DND-41 (cell line): ENCODE data around the gene KIF3B.

Experiments used
- ATAC-seq: fragments of 200-7000 bp; cut with Tn5 transposase; 3 replicates; pipeline ENCODE4 v1.9.1; 2021; ENCODE audit warnings: low read depth; ENCODE audit not compliant: insufficient read depth
- DNase-seq: peaks from one replicate; pipeline ENCODE4 v3.0.0-alpha.2; 2020
- H2AFZ ChIP-seq: 2 replicates; pipeline ENCODE4 v1.6.0; 2012; ENCODE audit warnings: low read depth, low read length
- H3K27ac ChIP-seq: 2 replicates; pipeline ENCODE4 v1.5.1; 2012; ENCODE audit warnings: low read length, inconsistent platforms
- H3K27me3 ChIP-seq: fragments of 200-600 bp; sonication (generic); 2 replicates; pipeline ENCODE4 v1.6.0; 2012; ENCODE audit warnings: low read length, mild to moderate bottlenecking, inconsistent platforms; ENCODE audit not compliant: insufficient read depth, poor library complexity
- H3K36me3 ChIP-seq: 2 replicates; pipeline ENCODE4 v1.5.1; 2012; ENCODE audit warnings: low read length, inconsistent platforms; ENCODE audit not compliant: insufficient read depth
- H3K4me1 ChIP-seq: 2 replicates; pipeline ENCODE4 v1.5.1; 2012; ENCODE audit warnings: mild to moderate bottlenecking, low read length; ENCODE audit not compliant: insufficient read depth
- H3K4me2 ChIP-seq: 2 replicates; pipeline ENCODE4 v1.6.0; 2012; ENCODE audit warnings: mild to moderate bottlenecking, moderate library complexity, low read length, inconsistent platforms; ENCODE audit not compliant: insufficient read depth
- H3K4me3 ChIP-seq, 2 experiments: fragments of 200-600 bp in 1 of 2; shearing (Covaris generic) in 1 of 2; 2 replicates each; pipeline ENCODE4 v1.5.1; 2012 to 2016; ENCODE audit warnings: inconsistent platforms in 2 of 2, low read length in 2 of 2, mild to moderate bottlenecking in 2 of 2, low read depth in 1 of 2, moderate library complexity in 1 of 2
- H3K79me2 ChIP-seq: 2 replicates; pipeline ENCODE4 v1.6.0; 2012; ENCODE audit warnings: low read length, inconsistent platforms; ENCODE audit not compliant: insufficient read depth
- H3K9ac ChIP-seq: 2 replicates; pipeline ENCODE4 v1.6.0; 2012; ENCODE audit warnings: low read depth, mild to moderate bottlenecking, inconsistent platforms, low read length, moderate library complexity
- H3K9me3 ChIP-seq: 2 replicates; pipeline ENCODE4 v1.5.1; 2012; ENCODE audit warnings: low read length, moderate library complexity, mild to moderate bottlenecking, inconsistent platforms; ENCODE audit not compliant: insufficient read depth, severe bottlenecking
- H4K20me1 ChIP-seq: 2 replicates; pipeline ENCODE4 v1.6.0; 2012; ENCODE audit warnings: low read length; ENCODE audit not compliant: insufficient read depth
- CTCF ChIP-seq: IDR thresholded peaks from 2 replicates; pipeline ENCODE4 v1.5.1; 2012; ENCODE audit warnings: borderline replicate concordance, low read length, moderate library complexity, mild to moderate bottlenecking; ENCODE audit not compliant: poor library complexity, severe bottlenecking; ENCODE audit errors: extremely low read depth
- EZH2 ChIP-seq: IDR thresholded peaks from 3 replicates; pipeline ENCODE4 v1.6.1; 2012; ENCODE audit warnings: borderline replicate concordance, low read depth, mild to moderate bottlenecking, moderate library complexity, low read length, inconsistent platforms; ENCODE audit not compliant: severe bottlenecking

The KIF3B gene

DNA sequence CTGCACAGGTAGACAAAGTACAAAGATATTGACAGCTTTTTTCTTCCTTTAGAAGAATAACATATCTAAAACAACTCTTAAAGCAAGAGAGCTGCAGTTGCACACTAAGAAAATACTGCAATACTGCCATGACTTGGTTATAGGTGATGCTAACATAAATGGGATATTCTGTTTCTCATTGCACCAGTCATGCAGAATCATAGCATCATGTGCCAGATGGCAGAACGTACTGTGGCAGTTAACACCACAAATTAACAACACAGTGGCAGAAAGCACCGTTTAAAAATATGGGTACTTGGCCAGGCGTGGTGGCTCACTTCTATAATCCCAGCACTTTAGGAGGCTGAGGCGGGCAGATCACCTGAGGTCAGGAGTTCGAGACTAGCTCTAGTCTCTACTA, 88.1 kb downstream of the KIF3B start:
- H3K27me3 ChIP-seq = no peaks in the 10 kb centered on the region
- no peak overlapping the region for H3K9ac ChIP-seq
- peaks cover 84% of the 10 kb centered on the region for H4K20me1 ChIP-seq
- TF ChIP-seq CTCF (no peak), EZH2 (no peak)
- DNase-seq (no peak), ATAC-seq (no peak)
- peaks cover 100% of the 10 kb centered on the region for H3K79me2 ChIP-seq
- H3K4me3 ChIP-seq = no peak overlapping the region
- peaks cover 32% of the 10 kb centered on the region for H3K4me1 ChIP-seq
- H3K36me3 ChIP-seq = peaks cover 64% of the 10 kb centered on the region
- H2AFZ ChIP-seq = no peak overlapping the region
- H3K27ac ChIP-seq = no peak overlapping the region
- no peak overlapping the region for H3K4me2 ChIP-seq
- H3K9me3 ChIP-seq = no peaks in the 10 kb centered on the region

GRCh38 chr20:32366380-32366779, 88.9 kb downstream of the KIF3B start:
- no peak for DNase-seq
- Histone ChIP-seq H3K4me1 (peaks cover 24% of the 10 kb centered on the region), H3K79me2 (peaks cover 100% of the 10 kb centered on the region), H3K9me3 (no peaks in the 10 kb centered on the region), H3K4me2 (no peak overlapping the region), H3K36me3 (peaks cover 66% of the 10 kb centered on the region), H3K9ac (no peak overlapping the region), H2AFZ (no peak overlapping the region), H3K4me3 (no peak overlapping the region), H3K27ac (no peak overlapping the region), H3K27me3 (no peaks in the 10 kb centered on the region), H4K20me1 (peaks cover 83% of the 10 kb centered on the region)
- no peak for ATAC-seq
- TF ChIP-seq CTCF (no peak), EZH2 (no peak)

DNA sequence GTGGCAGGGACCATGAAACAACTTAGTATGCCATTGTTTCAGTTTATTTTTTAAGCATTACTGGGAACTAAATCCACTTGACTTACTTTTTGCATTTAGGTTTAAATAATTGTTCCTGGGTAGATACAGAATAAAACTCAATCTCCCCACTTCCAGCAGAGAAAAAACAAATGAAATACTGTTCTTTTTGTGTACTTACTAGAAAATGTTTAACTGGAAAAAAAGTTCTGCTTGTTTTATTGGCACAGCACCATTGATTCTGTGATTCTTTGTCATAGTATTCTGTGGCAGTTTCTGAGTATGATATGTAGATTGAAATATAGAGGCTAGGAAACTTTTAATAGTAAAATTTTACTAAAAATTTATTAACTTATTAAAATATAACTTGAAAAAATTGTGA, 90.9 kb downstream of the KIF3B start:
- Histone ChIP-seq H3K4me3 (no peak overlapping the region), H3K4me2 (no peak overlapping the region), H3K27ac (no peak overlapping the region), H3K79me2 (peaks cover 100% of the 10 kb centered on the region), H3K9ac (no peak overlapping the region), H3K27me3 (no peaks in the 10 kb centered on the region), H2AFZ (no peak overlapping the region), H4K20me1 (peaks cover 76% of the 10 kb centered on the region), H3K36me3 (peaks cover 82% of the 10 kb centered on the region), H3K9me3 (no peaks in the 10 kb centered on the region), H3K4me1 (peaks cover 15% of the 10 kb centered on the region)
- no peak for ATAC-seq
- DNase-seq = no peak
- TF ChIP-seq CTCF (no peak), EZH2 (no peak)

DNA sequence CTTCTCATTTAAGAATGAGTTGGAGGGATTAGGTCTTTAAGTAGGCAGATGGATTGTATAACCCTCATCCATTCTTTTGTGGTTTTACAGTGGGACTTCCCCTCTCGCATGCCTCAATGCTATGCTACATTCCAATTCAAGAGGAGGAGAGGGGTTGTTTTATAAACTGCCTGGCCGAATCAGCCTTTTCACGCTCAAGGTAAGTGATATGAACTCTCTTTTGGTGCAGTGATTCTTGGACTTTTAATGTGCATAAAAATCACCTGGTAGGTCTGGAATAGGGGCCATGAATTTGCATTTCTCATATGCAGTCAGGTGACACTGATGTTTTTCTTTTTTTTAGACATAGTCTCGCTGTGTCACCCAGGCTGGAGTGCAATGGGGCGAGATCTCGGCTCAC, 91.5 kb downstream of the KIF3B start:
- peaks cover 83% of the 10 kb centered on the region for H3K36me3 ChIP-seq
- H3K27me3 ChIP-seq = no peaks in the 10 kb centered on the region
- peaks cover 99% of the 10 kb centered on the region for H3K79me2 ChIP-seq
- H3K9ac ChIP-seq = no peak overlapping the region
- TF ChIP-seq CTCF (no peak), EZH2 (no peak)
- DNase-seq (no peak), ATAC-seq (no peak)
- peaks cover 74% of the 10 kb centered on the region for H4K20me1 ChIP-seq
- H3K27ac ChIP-seq = no peak overlapping the region
- peaks cover 9% of the 10 kb centered on the region; the same call in 1 of the 2 replicates for H3K4me1 ChIP-seq
- H3K4me3 ChIP-seq = no peak overlapping the region
- H3K9me3 ChIP-seq = no peaks in the 10 kb centered on the region
- H2AFZ ChIP-seq = no peak overlapping the region
- H3K4me2 ChIP-seq = no peak overlapping the region
